Measurements from ENCODE around the gene HSPA6. TPM values are rescaled to one million over a fixed set of nuclear protein-coding genes. Genes with fewer than 3 reads are reported as not detected.

The HSPA6 gene
- total and polyA plus RNA-seq, 2 experiments from 2014 or later, result not detected

DNA sequence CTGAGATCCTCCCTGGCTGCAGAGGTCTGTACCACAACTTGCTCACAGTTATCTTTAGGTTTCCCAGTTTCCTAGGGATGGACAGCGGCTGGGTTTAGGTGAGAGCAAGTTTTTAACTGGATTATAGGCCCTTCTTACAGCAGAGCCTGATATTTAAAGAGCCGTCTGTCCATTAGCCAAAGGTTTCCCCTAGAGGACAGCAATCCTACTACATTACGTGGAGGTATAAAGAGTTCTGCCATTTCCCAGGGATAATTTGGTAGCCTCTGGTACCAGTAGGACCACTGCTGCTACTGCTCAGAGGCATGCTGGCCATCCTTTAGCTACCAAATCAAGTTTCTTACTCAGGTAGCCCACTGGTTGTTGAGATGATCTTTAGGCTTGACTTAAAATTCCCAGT lies 41.0 kb upstream of the HSPA6 start:
- no peak for TF ChIP-seq JUNB (IDR thresholded peaks at IDR 0.05; ENCODE audit: unreplicated experiment)
- TF ChIP-seq, protein P1, sequence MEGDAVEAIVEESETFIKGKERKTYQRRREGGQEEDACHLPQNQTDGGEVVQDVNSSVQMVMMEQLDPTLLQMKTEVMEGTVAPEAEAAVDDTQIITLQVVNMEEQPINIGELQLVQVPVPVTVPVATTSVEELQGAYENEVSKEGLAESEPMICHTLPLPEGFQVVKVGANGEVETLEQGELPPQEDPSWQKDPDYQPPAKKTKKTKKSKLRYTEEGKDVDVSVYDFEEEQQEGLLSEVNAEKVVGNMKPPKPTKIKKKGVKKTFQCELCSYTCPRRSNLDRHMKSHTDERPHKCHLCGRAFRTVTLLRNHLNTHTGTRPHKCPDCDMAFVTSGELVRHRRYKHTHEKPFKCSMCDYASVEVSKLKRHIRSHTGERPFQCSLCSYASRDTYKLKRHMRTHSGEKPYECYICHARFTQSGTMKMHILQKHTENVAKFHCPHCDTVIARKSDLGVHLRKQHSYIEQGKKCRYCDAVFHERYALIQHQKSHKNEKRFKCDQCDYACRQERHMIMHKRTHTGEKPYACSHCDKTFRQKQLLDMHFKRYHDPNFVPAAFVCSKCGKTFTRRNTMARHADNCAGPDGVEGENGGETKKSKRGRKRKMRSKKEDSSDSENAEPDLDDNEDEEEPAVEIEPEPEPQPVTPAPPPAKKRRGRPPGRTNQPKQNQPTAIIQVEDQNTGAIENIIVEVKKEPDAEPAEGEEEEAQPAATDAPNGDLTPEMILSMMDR (conservative IDR thresholded peaks at IDR 0.05; ENCODE audit: low read depth in 2 of 2), result peak in 1 of 2 experiments; percentile 24; a peak in 2 of 4 replicates
- Mint-ChIP-seq H3K27me3 (ENCODE audit: insufficient read depth, low read depth, poor library complexity) (peaks cover 10% of the 10 kb centered on the region), H3K27ac (no peak overlapping the region), H3K4me1 (peaks cover 3% of the 10 kb centered on the region; the same call in 2 of the 3 replicates), H3K9me3 (peaks cover 10% of the 10 kb centered on the region), H3K36me3 (ENCODE audit: low read depth) (peaks cover 3% of the 10 kb centered on the region; the same call in 2 of the 3 replicates), H3K4me3 (no peak overlapping the region)
- H3K27me3 ChIP-seq (ENCODE audit: insufficient read depth), result no peaks in the 10 kb centered on the region
- H3K79me2 ChIP-seq (replicated peaks; ENCODE audit: insufficient read depth), result no peaks in the 10 kb centered on the region
- DNase-seq (ENCODE audit: low spot score) (peak; percentile 51), ATAC-seq (peak; percentile 62)
- 0 out of 2 replicates have a peak, but pooled peaks cover 6% of the 10 kb centered on the region for H3K4me1 ChIP-seq (ENCODE audit: insufficient read depth)
- no peak overlapping the region for H3K27ac ChIP-seq (ENCODE audit: low read depth)
- H3F3A ChIP-seq (replicated peaks; ENCODE audit: low read depth), result no peaks in the 10 kb centered on the region
- H4K20me1 ChIP-seq (replicated peaks; ENCODE audit: insufficient read depth), result no peaks in the 10 kb centered on the region
- H3K4me2 ChIP-seq, result no peak overlapping the region
- no peak overlapping the region for H2AFZ ChIP-seq
- H3K9me2 ChIP-seq (ENCODE audit: insufficient read depth), result no peaks in the 10 kb centered on the region
- H3K36me3 ChIP-seq (ENCODE audit: insufficient read depth), result no peaks in the 10 kb centered on the region
- no peak overlapping the region for H3K4me3 ChIP-seq

DNA sequence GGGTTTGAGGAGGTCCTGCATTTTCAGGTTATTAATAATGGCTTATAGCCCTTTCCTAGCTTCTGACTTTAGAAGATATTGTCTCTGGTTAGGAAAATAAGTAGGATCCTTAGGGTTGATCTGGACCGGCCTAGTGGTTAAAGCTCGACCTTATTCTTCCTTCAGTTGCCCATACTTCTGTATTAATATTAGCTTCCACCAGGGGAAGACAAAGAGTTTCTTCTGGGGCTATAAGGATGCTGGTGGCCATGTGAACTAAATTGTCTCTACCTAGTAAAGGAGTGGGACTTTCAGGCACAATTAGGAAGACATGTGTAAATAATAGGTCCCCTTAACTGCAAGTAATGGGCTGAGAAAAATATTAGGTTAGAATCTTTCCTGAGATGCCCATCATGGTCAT lies 39.7 kb upstream of the HSPA6 start:
- Mint-ChIP-seq H3K9me3 (peaks cover 2% of the 10 kb centered on the region; the same call in 2 of the 3 replicates), H3K36me3 (ENCODE audit: low read depth) (no peaks in the 10 kb centered on the region; the same call in 1 of the 3 replicates), H3K27me3 (ENCODE audit: insufficient read depth, low read depth, poor library complexity) (peaks cover 7% of the 10 kb centered on the region), H3K4me1 (peaks cover 3% of the 10 kb centered on the region; the same call in 2 of the 3 replicates), H3K27ac (no peak overlapping the region), H3K4me3 (no peak overlapping the region)
- TF ChIP-seq, protein P1 (conservative IDR thresholded peaks at IDR 0.05; ENCODE audit: low read depth in 2 of 2), result peak; percentile 43 to 54
- TF ChIP-seq EZH2 (IDR thresholded peaks at IDR 0.05; ENCODE audit: low read depth, unreplicated experiment), result no peak
- TF ChIP-seq STAT1 (IDR thresholded peaks at IDR 0.05; ENCODE audit: unreplicated experiment), result no peak
- TF ChIP-seq ZNF331 (CRISPR knock-in tag; IDR thresholded peaks at IDR 0.05; ENCODE audit: low read depth), result no peak
- TF ChIP-seq, protein P2, sequence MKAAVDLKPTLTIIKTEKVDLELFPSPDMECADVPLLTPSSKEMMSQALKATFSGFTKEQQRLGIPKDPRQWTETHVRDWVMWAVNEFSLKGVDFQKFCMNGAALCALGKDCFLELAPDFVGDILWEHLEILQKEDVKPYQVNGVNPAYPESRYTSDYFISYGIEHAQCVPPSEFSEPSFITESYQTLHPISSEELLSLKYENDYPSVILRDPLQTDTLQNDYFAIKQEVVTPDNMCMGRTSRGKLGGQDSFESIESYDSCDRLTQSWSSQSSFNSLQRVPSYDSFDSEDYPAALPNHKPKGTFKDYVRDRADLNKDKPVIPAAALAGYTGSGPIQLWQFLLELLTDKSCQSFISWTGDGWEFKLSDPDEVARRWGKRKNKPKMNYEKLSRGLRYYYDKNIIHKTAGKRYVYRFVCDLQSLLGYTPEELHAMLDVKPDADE (IDR thresholded peaks at IDR 0.05), result no peak
- H3K4me2 ChIP-seq, result no peak overlapping the region
- no peaks in the 10 kb centered on the region for H3K27me3 ChIP-seq (ENCODE audit: insufficient read depth)
- no peaks in the 10 kb centered on the region for H4K20me1 ChIP-seq (replicated peaks; ENCODE audit: insufficient read depth)
- H3K36me3 ChIP-seq (ENCODE audit: insufficient read depth), result no peaks in the 10 kb centered on the region
- DNase-seq (ENCODE audit: low spot score) (peak; percentile 21), ATAC-seq (no peak)
- no peaks in the 10 kb centered on the region for H3K79me2 ChIP-seq (replicated peaks; ENCODE audit: insufficient read depth)
- no peak overlapping the region for H3K27ac ChIP-seq (ENCODE audit: low read depth)
- no peak overlapping the region for H2AFZ ChIP-seq
- 0 out of 2 replicates have a peak, but pooled peaks cover 6% of the 10 kb centered on the region for H3K4me1 ChIP-seq (ENCODE audit: insufficient read depth)
- no peak overlapping the region for H3K4me3 ChIP-seq
- no peaks in the 10 kb centered on the region for H3F3A ChIP-seq (replicated peaks; ENCODE audit: low read depth)
- no peaks in the 10 kb centered on the region for H3K9me2 ChIP-seq (ENCODE audit: insufficient read depth)

Measured in GM23338 (cell line).